SK-N-DZ (cell line): ENCODE measurements around the gene SETD3.
"Not testable (repeated sequence)": the region's sequence is repeated elsewhere in the genome, so short reads cannot be mapped to it uniquely, and the experiment has no call there.

Experiments
- DNase-seq: peaks from one replicate; pipeline ENCODE4 v3.0.0-alpha.2; 2015; ENCODE audit warnings: low spot score
- small RNA-seq, 2 experiments: library from RNA; depleted of rRNA; stranded (forward); fragments of <200 nt; gene quantifications; one replicate each; pipeline ENCODE3, GENCODE V24; 2014

The SETD3 gene

DNA sequence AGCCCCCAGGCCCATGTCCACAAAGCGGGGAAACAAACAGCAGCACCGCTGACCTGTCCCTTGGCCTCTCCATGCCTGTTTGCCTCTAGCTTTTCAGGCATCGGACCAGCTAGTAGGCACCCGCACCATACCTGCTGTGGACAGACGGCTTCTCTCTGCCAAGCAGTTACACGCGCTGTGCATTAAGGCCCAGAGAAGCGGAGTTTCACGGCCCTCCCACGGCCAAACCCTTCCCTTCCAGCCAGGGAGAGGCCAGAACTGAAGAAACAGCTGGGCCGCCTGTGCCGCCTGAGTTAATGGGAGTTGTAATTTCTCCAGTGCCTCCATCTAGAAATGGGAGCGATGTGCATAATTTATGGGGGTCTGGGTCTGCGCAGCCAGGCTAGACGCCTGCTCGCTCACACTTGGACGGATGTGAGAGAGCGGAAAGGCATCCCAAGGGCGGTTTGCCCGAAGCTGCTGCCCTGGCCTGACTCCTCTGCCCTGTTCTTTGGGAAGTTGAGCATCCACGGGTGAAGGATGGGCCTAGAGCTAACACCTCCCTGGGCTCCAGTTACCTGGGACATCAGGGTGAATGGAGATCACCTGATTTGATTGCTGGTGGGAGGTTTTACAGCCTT is 119.0 kb downstream of the SETD3 start:
- no peak for DNase-seq

DNA sequence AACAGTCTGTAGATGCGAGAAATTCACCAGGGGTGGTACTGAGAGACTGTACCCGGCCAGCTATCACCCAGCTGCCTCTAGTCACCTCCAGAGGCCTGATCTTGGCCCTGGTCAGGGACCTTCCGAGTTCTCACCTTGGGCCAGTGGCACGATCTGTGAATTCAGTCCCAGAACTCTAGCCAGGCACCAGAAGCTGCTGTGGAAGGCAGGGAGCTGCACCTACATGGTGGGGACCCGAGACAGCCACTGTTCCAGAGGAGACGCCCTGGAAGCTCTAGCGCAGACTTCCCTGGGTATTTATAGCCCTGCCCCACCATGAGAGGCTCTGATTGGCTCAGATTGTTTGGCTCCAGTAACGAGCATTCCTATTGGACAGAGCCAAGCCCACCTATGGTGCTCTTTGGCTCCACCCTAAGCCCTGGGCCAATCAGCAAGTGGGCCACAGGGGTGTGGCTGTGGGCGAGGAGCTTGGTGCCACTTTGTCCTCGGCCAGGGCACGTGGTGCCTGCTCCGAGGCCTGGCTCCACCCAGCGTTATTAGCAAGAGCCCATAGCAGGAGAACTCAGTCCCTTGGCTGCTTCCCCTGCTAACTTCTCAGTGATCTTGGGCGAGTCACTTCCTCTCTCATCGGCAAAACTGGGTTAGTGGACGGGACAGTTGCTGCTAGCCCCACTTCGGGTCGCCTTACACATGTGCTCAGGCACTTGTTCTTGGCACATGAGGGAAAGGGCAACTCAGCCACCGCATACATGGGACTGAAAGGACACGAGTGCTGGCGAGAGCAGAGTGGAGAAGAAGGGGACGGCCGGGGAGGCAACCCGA is 119.7 kb downstream of the SETD3 start:
- DNase-seq = no peak

DNA sequence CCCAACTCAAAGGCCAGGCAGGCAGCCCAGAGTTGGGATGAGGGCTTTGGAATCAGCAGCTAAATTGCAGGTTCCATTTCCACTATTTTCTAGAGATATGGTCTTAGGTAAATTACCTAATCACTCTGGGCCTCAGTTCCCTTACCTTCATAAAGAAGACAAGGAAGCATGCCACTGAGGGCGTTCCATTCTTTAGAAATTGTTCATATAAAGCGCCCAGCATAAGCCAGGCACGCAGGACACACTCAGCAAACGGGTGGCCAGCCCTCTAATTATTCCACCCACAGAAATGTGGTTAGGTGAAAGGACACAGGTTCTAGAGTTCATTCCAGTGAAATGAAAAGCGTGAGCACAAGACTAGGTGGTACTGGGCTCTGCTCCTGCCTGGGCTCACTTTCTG is 120.8 kb downstream of the SETD3 start:
- no peak for DNase-seq

DNA sequence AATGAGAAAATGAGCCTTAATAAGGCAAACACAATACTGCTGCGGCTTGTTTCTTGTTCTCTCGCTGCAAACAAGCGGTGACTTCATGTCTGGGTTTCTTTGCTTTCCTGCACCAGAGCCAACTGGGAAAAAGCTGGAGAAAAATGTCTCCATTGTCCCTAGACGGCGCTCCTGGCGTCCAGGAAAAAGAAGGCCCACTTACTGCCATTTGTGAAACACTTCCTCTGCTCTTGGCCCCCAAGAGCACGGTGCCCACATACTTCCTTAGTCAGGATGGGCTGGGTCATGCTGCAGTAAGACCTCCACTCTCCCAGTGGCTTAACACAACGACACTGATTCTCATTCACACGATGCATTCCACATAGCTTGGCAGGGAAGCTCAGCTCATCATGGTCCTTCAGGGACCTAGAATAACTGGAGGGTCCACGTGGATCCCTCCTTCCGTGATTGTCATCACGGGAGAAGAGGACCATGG is 122.7 kb downstream of the SETD3 start:
- DNase-seq = no peak

DNA sequence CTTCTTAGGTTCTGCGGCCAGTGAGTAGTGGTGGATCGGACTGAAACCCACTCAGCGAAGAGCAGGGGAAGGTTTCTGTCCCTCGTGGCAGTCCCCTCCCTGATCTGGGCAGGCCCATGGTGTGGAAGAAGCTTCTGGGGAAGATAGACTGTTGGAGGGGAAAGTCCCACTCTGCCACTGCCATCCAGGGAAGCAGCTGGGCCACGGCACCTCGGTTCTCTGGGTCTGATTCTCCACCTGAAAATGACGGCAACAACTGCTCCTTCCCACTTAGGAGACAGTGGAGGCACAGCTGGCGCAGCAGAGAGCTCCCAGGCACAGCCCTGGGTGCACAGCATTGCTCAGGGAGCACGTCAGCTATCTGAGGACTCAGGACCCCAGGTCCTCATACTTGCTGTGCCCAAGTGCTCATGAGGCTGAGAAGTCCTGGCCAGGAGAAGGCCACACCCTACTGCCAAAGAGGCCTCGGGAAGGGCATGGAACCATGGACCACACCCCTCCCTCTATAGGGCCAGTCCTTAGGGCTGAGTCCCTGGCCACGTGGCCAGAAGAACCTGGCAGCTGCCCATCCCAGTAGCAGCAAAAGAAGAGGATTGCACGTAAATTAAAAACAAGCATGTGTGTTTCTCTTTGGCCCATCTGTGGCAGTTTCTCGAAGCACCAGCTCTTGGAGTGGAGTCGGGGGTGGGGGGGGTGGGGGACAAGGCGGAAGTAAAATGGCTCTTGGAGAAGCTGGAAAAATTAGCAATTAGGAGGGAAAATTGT is 123.3 kb downstream of the SETD3 start:
- DNase-seq = no peak

DNA sequence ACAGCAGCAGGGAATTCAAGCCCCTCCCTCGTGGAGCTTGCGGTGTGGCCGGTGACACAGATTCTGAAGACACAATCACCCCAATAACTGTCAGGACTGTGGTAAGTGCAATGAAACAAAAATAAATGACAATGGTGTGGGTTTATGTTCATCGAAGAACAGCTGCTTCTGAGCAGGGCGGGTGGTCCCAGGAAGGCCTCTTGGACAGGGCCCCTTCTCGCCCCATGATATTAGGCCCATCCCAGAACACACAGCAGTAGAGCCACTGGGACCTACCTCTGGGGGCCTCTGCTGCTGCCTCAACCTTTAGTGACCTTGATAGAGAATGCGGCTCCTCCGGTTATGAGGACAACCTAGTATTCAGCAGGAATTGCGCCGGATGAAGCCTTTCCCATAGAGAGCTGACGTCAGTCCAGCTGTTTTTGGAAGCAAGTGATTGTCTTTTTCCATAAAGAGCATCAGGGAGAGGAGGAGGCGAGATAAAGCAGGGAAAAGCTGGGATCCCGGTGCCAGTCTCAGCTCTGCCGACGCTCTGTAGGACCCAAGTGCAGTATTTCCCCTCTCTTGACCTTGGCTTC is 124.5 kb downstream of the SETD3 start:
- no peak for DNase-seq

DNA sequence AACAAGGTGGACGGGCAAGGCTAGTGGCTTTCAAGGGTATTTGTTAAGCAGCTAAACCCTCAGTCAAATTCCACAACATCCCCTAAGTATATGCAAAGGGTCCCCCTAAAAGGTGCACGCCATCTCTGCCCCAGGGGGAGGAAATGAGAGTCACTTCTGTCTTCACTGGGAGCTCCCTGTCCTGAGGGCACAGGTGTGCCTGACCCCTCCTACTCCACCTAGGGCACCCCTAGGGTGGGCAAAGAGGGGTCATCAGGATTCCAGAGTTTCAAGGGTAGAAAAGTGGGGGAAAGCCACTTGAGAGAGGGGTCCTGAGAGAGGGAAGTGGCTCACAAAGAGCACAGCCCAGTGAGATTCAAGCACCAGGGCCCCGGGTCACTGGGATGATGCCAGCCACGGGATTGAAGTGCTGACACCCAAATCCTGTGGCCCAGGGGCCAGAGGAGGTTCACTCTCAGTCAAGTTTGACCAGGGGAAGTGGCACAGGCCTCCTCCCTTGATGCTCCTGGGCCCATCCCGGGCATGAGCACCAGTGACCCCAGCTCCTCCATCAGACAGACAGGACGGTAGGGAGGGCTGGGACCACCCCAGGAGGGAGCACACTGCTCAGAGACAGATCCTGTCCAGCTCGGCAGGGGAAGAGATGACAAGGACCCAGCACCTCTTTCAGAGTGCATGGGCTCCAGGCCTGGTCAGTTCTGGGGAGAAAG is 126.3 kb downstream of the SETD3 start:
- no peak for DNase-seq

DNA sequence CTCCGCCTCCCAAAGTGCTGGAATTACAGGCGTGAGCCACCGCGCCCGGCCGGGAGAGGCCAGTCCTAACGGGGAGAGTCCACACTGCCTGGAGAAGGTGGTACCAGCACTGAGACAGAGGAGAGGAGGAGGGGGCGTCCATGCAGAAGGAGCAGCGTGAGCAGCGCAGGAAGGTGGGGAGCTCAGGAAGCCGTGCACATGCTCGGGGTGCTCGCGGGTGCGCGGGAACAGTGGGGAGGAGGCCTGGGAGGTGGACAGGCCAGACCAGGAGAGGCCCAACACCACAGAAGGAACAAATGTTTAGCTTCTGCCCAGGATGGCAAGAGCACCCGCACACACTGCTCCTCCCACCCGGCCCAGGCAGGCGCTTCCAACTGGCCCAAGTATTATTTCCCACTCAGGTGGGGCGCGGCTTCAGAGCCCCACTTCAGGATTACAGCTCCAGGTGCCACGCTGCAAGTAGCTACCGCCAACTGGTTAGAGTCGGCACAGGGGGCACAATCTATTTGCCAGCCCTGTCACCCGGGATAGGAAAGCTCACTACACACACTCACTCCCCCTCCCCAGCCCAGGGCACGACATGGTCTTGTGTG is 127.9 kb downstream of the SETD3 start:
- DNase-seq = no peak

DNA sequence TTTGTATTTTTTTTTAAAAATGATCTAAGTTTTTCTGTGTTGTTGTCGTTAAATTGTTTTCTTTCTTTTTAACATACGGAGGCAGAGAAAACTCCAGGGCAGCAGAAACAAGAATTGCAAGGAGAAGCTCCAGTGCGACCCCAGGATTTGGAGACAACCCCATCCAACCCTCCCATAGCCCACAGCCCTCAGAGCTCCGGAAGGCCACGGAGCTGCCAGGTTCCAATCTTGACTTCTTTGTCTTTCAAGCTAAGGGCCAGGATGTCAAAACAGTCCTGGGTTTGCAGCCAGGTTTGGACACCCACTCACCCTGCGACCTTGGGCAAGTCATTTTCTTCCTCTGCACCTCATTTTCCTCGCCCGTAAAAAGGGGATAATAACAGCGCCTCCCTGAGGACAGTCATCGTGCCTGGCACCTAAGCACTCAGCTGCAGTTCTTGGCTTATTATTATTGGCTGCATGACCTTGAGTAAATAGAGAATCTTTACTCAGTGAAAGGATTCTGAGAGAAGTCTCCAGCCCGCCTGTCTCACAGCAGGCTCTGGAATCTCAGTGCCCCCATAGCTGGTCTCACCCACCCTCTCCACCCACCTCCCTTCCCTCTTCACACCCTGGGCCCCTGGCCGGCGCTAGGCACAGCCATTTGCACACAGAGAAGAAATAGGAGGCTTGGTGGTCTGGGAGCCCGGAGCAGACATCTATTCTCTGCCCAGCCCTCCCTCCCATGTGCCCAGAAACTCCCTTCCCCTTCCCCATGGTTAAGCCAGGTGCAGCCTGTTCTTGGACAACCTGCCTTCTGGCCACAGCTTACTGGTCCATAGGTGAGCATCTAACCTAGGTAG is 129.3 kb downstream of the SETD3 start:
- DNase-seq = no peak

DNA sequence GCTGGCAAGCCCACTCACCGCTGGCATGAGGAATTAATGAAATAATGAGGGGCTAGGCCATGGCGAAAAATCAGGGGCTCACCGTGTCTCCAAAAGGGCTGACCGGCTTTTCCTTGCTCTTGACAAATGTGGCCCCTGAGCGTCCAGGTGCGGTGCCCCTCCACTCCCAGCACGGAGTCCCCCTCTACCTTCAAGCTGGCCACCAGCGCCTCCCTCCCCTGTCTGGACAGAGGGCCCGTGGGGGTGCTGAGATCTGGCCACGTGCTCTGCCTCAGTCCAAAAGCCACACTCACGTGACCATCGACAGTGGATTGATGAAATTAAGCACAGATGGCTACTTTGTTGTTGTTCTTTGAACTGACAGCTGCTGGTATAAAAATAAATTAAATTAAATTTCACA is 129.9 kb downstream of the SETD3 start:
- peak; percentile 35 for DNase-seq

DNA sequence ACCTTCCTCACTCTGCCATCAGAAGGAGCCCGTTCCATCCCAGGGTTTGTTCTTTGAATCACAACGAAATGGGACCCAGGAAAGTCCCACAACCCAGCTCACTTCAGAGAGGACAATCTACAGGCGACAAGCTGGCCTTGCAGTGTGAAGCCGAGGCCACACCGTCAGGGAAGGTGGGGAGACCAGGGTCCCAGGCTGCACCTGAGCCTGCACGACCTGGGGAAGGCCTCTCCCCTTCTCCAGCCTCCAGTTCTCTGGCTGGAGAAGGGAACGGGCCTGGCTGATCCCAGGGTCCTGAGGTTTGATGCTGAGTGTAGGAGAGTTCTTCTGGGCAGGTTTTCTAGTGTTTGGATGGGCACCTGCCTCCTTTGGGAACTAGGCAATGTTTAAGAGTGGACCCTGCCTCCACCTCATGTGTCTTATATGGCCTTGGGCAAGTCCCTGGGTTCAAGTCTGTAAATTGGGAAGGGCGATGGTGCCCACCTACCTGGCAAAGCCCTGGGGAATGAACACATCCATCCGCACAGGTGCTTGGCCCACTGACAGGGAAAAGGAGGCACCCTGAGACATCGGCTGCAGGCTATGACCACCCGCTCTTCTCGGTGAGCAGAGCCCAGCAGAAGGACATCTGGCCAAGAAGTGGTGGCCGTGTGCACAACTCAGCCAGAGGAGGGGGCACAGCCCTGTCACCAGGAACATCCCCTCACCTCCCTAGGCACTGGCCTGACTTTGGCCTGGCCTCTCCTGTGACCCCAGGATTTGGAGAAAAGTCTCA is 130.8 kb downstream of the SETD3 start:
- no peak for DNase-seq

DNA sequence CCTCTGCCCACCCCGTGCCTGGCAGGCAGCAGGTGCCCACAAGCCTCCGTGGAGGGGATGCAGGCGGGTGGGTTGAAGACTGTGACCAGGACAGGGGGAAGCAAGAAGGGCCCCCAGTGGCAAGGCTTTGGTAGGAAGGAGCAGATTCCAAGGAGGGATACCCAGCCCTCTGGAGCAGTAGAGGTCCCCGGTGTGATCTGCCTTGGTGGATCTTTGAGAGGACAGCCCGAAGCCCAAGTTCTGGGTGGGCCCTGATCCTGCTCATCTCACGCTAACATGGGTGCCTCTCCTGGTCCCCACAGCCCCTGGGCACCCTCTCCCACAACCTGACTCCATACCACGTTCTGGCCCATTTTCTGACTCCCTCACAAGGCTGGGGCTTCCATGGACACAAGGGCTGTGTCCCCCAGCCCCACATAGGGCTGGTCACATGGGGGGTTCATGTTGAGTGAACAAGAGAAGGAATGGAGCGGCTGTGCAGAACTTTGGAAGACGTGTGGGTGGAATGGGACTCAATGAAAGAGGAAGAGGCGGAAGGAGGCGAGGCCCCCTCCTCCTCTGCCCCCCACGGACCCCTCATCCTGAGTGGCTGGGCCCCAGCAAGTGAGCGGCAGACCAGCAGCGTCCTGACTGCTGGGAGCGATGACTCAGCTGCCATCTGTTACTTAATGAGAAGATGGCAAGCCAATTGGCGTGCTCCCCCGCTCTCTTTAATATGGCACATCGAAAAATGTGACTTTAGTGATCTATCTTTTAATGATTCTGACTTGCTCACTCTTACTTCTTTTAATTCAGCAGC is 131.6 kb downstream of the SETD3 start:
- DNase-seq = no peak

DNA sequence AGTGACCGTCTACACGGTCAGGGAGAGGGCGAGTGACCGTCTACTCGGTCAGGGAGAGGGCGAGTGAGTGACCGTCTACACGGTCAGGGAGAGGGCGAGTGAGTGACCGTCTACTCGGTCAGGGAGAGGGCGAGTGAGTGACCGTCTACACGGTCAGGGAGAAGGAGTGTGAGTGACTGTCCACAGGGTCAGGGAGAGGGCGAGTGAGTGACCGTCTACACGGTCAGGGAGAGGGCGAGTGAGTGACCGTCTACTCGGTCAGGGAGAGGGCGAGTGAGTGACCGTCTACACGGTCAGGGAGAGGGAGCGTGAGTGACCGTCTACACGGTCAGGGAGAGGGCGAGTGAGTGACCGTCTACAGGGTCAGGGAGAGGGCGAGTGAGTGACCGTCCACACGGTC is 132.4 kb downstream of the SETD3 start:
- not testable (repeated sequence) for DNase-seq

Small RNAs within 50 kb of the gene (small RNA-seq; reads per million reads assigned to genes)
- 0 to 0.27 reads per million in 2 experiments for gene RNU6-91P
